A172 (cell line): Measurements from ENCODE around the gene AP1S2. TPM values are rescaled to one million over a fixed set of nuclear protein-coding genes. Genes with fewer than 3 reads are reported as not detected.

ENCODE experiments used
- DNase-seq: peaks from one replicate; pipeline ENCODE4 v3.0.0-alpha.2; 2015; ENCODE audit warnings: low spot score
- total RNA-seq: library from RNA; depleted of rRNA; stranded (reverse); fragments of >200 nt; shearing (Covaris generic); gene quantifications from 2 replicates; pipeline ENCODE4 v1.2.3, GENCODE V29; 2014; rRNA removed

The AP1S2 gene
- total RNA-seq, 1 experiment from 2014 or later, result 223 TPM

GRCh38 chrX:15812192-15812938 lies 42.2 kb downstream of the AP1S2 start:
- DNase-seq, result no peak

DNA sequence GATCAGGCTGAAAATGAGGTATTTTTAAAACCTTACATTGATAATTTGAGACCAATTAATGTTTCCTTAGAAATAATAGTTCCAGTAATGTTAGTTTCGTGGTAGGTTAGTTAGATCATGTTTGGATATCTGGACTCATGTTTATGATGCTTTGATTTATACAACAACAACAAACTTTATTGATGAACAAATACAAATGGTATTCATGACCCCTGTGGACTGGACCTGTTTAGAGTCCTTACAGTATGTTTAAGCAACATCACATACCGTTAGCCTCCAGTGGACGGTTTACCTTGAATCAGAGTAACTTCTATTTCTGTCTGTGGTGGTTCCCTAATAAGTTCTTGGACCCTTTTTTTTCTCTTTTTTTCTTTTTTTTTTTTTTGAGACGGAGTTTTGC lies 46.4 kb downstream of the AP1S2 start:
- DNase-seq, result no peak

DNA sequence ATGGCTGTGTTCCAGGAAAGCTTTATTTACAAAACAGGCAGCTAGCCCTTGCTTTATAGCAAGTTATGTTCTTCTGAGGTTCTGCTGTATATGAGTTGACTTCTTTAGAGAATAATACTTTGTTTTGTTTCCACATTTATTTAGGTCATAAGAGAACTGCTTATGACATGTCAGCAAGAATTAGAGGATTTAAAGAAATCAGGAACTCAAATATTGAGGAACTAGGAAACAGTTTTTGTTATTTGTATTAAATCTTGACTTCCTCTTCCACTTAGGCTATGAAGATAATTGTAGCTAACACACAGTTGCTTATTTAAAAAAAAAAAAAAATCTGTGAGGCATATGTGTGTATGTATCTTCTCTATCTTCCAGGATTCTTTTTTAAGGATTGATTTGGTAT lies 50.0 kb downstream of the AP1S2 start:
- no peak for DNase-seq

- DNase-seq, result no peak
Measured at GRCh38 chrX:15797707-15798106, 56.9 kb downstream of the AP1S2 start.

GRCh38 chrX:15790769-15791290 lies 63.8 kb downstream of the AP1S2 start:
- no peak for DNase-seq

DNA sequence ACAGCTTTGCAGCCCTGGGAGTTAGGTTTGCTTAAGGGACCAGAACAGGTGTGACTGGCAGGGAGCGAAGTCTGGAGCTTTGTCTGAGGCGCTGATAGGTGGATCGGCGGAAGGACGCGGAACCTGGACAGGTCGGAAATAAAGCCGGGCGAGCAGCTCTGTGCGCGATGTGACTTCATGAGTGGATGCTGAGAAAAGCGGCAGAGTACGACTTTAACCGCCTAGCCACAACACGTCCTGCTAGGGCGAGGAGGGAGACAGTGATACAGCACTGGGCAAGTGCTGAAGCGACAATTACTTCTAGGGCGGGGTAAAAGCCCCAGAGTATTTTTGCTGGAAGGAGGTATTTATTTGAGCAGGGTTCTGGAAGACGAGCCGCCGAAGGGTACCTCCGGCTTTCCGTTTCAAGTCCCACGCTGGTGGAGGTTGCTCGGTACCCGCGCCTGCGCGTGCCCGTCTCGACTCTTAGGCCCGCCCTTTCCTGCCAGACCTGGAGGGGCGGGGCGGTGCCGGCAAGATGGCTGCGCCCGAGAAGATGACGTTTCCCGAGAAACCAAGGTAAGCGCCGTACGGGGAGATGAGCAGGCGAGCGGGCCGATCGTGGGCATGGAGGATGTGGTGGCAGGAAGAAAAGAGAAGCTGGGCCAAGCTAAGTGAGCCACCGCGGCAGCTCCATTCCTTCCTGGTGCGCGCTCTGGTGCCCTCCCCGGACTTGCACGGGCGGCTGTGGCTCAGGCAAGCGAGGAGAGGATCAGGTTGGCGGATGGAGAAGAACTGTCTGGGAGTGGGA lies 64.4 kb downstream of the AP1S2 start, which contains the start of gene ZRSR2:
ZRSR2 (plus strand) TSS at position 506 of the 790 bp plus-strand sequence; CDS start at position 518, 12 bp downstream.
- DNase-seq, result peak; percentile 80

GRCh38 chrX:15786915-15787314 lies 67.7 kb downstream of the AP1S2 start:
- DNase-seq, result no peak

- DNase-seq, result no peak
Measured at GRCh38 chrX:15785176-15785750, 69.3 kb downstream of the AP1S2 start.

- DNase-seq, result no peak
Measured at GRCh38 chrX:15781961-15782699, 72.5 kb downstream of the AP1S2 start.

Other genes with a start within 250 kb of the AP1S2 start
- gene CLTRN, start 190.0 kb downstream of the AP1S2 start, total RNA-seq, result 0.24 TPM in 1 of 2 replicates, not detected in the other
- 3.1 and 5.7 TPM in 2 replicates for gene CA5B, start 116.5 kb downstream of the AP1S2 start, total RNA-seq
- 5.5 and 8.0 TPM in 2 replicates for gene ZRSR2, start 64.3 kb downstream of the AP1S2 start, total RNA-seq